ENCODE measurements around the gene SZRD1. TPM values are rescaled to one million over a fixed set of nuclear protein-coding genes. Genes with fewer than 3 reads are reported as not detected.

The SZRD1 gene
- total and polyA plus RNA-seq, 2 donors (not counting 3 experiments of a cell fraction or from before 2014, with no cell fraction given): 162 to 164 TPM

DNA sequence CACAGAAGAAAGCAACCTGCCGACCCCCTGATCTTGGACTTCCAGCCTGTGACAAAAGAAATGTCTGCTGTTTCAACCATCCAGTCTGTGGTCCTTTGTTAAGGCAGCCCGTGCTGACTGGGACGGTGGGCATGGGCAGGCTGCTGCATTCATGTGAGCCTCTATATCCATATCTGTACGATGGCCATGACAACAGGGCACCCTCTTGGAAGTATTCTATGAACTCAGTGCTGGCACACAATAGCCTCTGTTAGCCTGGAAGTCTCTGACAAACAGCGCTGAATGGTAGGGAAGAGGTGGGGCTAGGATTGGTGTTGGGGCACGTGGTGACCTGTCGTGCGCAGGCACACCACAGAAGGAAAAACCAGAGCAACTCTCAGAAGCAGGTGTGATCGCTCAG lies 39.8 kb downstream of the SZRD1 start:
- no peak overlapping the region for H3K4me2 ChIP-seq (ENCODE audit: insufficient read depth, low read length)
- H3K27me3 ChIP-seq (ENCODE audit: control insufficient read depth in 2 of 2, insufficient read depth in 2 of 2, low read length in 2 of 2): no peaks in the 10 kb centered on the region
- no peak for TF ChIP-seq POLR2AphosphoS5 (IDR thresholded peaks at IDR 0.05; ENCODE audit: insufficient read depth, low read depth, low read length)
- no peak for TF ChIP-seq POLR2A (IDR thresholded peaks at IDR 0.05; ENCODE audit: low read depth, low read length)
- no peak for TF ChIP-seq MAX (IDR thresholded peaks at IDR 0.05; ENCODE audit: insufficient read depth, insufficient read length)
- no peak for TF ChIP-seq MYC (IDR thresholded peaks at IDR 0.05; ENCODE audit: low read depth, low read length)
- TF ChIP-seq JUN (IDR thresholded peaks at IDR 0.05; ENCODE audit: borderline replicate concordance, insufficient read depth, insufficient read length, low read depth): no peak
- no peak for TF ChIP-seq GATA2 (IDR thresholded peaks at IDR 0.05; ENCODE audit: insufficient read depth, insufficient read length, low read depth, low read length)
- TF ChIP-seq, protein P1, sequence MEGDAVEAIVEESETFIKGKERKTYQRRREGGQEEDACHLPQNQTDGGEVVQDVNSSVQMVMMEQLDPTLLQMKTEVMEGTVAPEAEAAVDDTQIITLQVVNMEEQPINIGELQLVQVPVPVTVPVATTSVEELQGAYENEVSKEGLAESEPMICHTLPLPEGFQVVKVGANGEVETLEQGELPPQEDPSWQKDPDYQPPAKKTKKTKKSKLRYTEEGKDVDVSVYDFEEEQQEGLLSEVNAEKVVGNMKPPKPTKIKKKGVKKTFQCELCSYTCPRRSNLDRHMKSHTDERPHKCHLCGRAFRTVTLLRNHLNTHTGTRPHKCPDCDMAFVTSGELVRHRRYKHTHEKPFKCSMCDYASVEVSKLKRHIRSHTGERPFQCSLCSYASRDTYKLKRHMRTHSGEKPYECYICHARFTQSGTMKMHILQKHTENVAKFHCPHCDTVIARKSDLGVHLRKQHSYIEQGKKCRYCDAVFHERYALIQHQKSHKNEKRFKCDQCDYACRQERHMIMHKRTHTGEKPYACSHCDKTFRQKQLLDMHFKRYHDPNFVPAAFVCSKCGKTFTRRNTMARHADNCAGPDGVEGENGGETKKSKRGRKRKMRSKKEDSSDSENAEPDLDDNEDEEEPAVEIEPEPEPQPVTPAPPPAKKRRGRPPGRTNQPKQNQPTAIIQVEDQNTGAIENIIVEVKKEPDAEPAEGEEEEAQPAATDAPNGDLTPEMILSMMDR (IDR thresholded peaks at IDR 0.05; ENCODE audit: extremely low read depth in 1 of 2, insufficient read depth in 1 of 2, low read depth in 1 of 2, low read length in 2 of 2): no peak
- no peak for TF ChIP-seq FOS (IDR thresholded peaks at IDR 0.05; ENCODE audit: borderline replicate concordance, insufficient read depth, low read length)
- no peak for TF ChIP-seq EZH2 (IDR thresholded peaks at IDR 0.05; ENCODE audit: borderline replicate concordance, low read depth, low read length, severe bottlenecking)
- H3K79me2 ChIP-seq (ENCODE audit: control insufficient read depth, insufficient read depth, low read length): no peaks in the 10 kb centered on the region
- no peaks in the 10 kb centered on the region for H3K9me1 ChIP-seq (replicated peaks; ENCODE audit: control insufficient read depth, extremely low read depth, insufficient read depth, low read length)
- intact Hi-C loops (cut with micrococcal nuclease) (no loop called here), dilution Hi-C loops (cut with MboI; ENCODE audit: extremely low pct_ligation_motif_present, low sequenced_read_pairs) (no loop called here)
- no TSS peak for BruUV-seq (replicated peaks)
- H4K20me1 ChIP-seq (replicated peaks; ENCODE audit: control insufficient read depth, extremely low read depth, insufficient read depth, low read length): no peaks in the 10 kb centered on the region
- no peaks in the 10 kb centered on the region for H3K36me3 ChIP-seq (ENCODE audit: control insufficient read depth in 2 of 2, extremely low read depth in 1 of 2, insufficient read depth in 2 of 2, low read length in 2 of 2)
- H3K9ac ChIP-seq (replicated peaks; ENCODE audit: extremely low read depth, insufficient read depth, low read length): no peak overlapping the region
- POLR2A ChIA-PET: no interaction called here
- no peak for FAIRE-seq
- H3K4me3 ChIP-seq (replicated peaks in 1 of 3; ENCODE audit: insufficient read depth in 1 of 3, low read depth in 1 of 3, low read length in 3 of 3): no peak overlapping the region
- no peak overlapping the region for H3K27ac ChIP-seq (ENCODE audit: insufficient read depth, low read depth, low read length)
- no peak for DNase-seq (ENCODE audit: low read depth, low spot score)
- CTCF ChIA-PET: no interaction called here
- no peaks in the 10 kb centered on the region for H3K4me1 ChIP-seq (ENCODE audit: control insufficient read depth, extremely low read depth, insufficient read depth, low read length)
- H2AFZ ChIP-seq (ENCODE audit: low read depth, low read length): no peak overlapping the region
- no peaks in the 10 kb centered on the region for H3K9me3 ChIP-seq (replicated peaks; ENCODE audit: control insufficient read depth, insufficient read depth, low read length)

Data from endothelial cell of umbilical vein (primary cell).